GM21737 (cell line): ENCODE results near the gene ALKBH8.
A peak's percentile ranks its signal among the peaks of the same experiment; 100 is the strongest.
"Not testable (repeated sequence)": the region's sequence is repeated elsewhere in the genome, so short reads cannot be mapped to it uniquely, and the experiment has no call there.

ENCODE experiments used
- ATAC-seq: cut with Tn5 transposase; IDR thresholded peaks from one replicate; pipeline ENCODE4 v1.9.1; 2021; ENCODE audit warnings: mild to moderate bottlenecking, moderate library complexity; ENCODE audit not compliant: unreplicated experiment

Gene ALKBH8

GRCh38 chr11:107565219-107565937, at the start of gene ALKBH8:
ALKBH8 (minus strand) TSS chr11:107565735; CDS start chr11:107560893, 4,842 bp downstream.
- peak; percentile 68 for ATAC-seq

- ATAC-seq: no peak
Measured at GRCh38 chr11:107612445-107612844, 46.9 kb upstream of the ALKBH8 start.

- no peak for ATAC-seq
Measured at GRCh38 chr11:107609400-107610218, 44.1 kb upstream of the ALKBH8 start.

GRCh38 chr11:107608809-107609208, 43.3 kb upstream of the ALKBH8 start:
- no peak for ATAC-seq

GRCh38 chr11:107606141-107606540, 40.6 kb upstream of the ALKBH8 start:
- no peak for ATAC-seq

GRCh38 chr11:107605061-107606006, 39.8 kb upstream of the ALKBH8 start:
- ATAC-seq: no peak

- no peak for ATAC-seq
Measured at GRCh38 chr11:107598225-107599139, 32.9 kb upstream of the ALKBH8 start.

- no peak for ATAC-seq
Measured at GRCh38 chr11:107594736-107595135, 29.2 kb upstream of the ALKBH8 start.

- ATAC-seq: no peak
Measured at GRCh38 chr11:107593951-107594350, 28.4 kb upstream of the ALKBH8 start.

GRCh38 chr11:107592813-107593212, 27.3 kb upstream of the ALKBH8 start:
- no peak for ATAC-seq

GRCh38 chr11:107592231-107592590, 26.7 kb upstream of the ALKBH8 start:
- ATAC-seq: no peak

GRCh38 chr11:107591378-107592230, 26.1 kb upstream of the ALKBH8 start:
- peak; percentile 30 for ATAC-seq

GRCh38 chr11:107590460-107591377, 25.2 kb upstream of the ALKBH8 start, which contains the start of gene ELMOD1:
ELMOD1 (plus strand) TSS chr11:107591147; CDS start chr11:107618190, 27,043 bp downstream.
- ATAC-seq: peak; percentile 52

- ATAC-seq: no peak
Measured at GRCh38 chr11:107587306-107587979, 21.9 kb upstream of the ALKBH8 start.

- no peak for ATAC-seq
Measured at GRCh38 chr11:107583629-107584195, 18.2 kb upstream of the ALKBH8 start.

GRCh38 chr11:107581147-107581546, 15.6 kb upstream of the ALKBH8 start:
- no peak for ATAC-seq

GRCh38 chr11:107579169-107579568, 13.6 kb upstream of the ALKBH8 start:
- not testable (repeated sequence) for ATAC-seq
